GM19328 (cell line): ENCODE measurements around the gene MALT1.

ENCODE experiments used
- ATAC-seq: cut with Tn5 transposase; IDR thresholded peaks from one replicate; pipeline ENCODE4 v1.9.1; 2021; ENCODE audit warnings: mild to moderate bottlenecking, moderate library complexity; ENCODE audit not compliant: unreplicated experiment

The MALT1 gene

DNA sequence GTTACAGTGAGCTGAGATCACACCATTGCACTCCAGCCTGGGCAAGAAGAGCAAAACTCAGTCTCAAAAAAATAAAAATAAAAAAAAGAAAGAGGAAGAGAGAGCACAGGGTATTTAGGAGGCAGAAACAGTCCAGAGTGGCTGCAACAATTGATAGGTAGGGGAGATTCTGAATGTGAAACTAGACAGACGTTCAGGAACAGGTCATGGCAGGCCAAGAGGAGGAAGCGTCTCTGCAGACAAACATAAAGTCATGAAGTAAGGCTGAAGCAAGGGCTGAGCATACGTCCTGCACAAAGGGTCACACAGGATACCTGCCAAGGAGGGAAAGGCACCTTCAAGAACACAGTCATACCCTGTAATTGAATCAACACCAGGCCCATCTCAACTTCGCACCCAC is 129.3 kb downstream of the MALT1 start:
- peak; percentile 73 for ATAC-seq

DNA sequence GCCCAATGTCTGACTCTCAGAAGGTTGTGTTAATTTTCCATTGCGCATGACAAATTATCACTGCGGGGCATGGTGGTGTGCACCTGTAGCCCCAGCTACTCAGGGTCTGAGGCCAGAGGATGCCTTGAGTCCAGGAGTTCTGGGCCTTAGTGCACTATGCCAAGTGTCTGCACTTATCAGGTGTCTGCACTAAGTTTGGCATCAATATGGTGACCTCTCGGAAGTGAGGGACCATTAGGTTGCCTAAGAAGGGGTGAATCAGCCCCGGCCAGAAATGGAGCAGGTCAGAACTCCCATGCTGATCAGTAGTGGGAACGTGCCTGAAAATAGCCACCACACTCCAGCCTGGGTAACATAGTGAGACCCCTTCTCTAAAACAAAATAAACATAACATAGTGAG is 131.7 kb downstream of the MALT1 start:
- no peak for ATAC-seq

DNA sequence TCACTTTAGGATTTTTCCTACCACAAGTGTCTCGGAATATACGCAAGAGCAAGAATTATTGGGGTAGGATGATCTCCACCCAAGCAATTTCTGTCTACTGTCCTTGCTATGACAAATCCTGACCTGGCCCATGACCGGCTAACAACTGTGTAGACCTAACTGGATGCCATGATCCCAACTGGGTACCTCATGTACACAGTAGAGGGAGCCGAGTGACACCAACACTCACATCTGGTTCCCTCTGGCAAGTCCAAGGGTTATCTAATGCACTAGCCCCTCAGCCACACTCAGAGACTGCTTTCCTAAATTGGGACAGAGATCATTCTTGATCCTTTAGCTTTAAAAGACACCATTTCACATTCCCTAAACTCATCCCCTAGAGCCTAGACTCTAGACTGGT is 132.7 kb downstream of the MALT1 start:
- no peak for ATAC-seq
